Gastroesophageal sphincter (tissue), 4 donors: ENCODE results near the gene FIBP. TPM values are rescaled to one million over a fixed set of nuclear protein-coding genes. Genes with fewer than 3 reads are reported as not detected.

Experiments used
- ATAC-seq: fragments of 150-250 bp; one replicate; pipeline ENCODE4 v1.9.1; 2016; ENCODE audit warnings: mild to moderate bottlenecking, moderate library complexity
- H3K27ac ChIP-seq, 4 donors: fragments of 200-600 bp; sonication (generic) in 3 of 4; 1 replicate in 3 of 4; 2 replicates in 1 of 4; pipeline ENCODE4 v1.5.1; 2016 to 2019
- H3K27me3 ChIP-seq: fragments of 200-600 bp; sonication (generic); one replicate; pipeline ENCODE4 v1.5.1; 2019
- H3K36me3 ChIP-seq, 2 donors: fragments of 200-600 bp; sonication (generic); one replicate each; pipeline ENCODE4 v1.5.1; 2019; ENCODE audit warnings: control low read depth in 1 of 2
- H3K4me1 ChIP-seq, 3 donors: fragments of 200-600 bp; sonication (generic); 1 replicate in 2 of 3; 2 replicates in 1 of 3; pipeline ENCODE4 v1.5.1; 2016 to 2019; ENCODE audit warnings: control low read depth in 2 of 3
- H3K4me3 ChIP-seq, 2 donors: fragments of 200-600 bp; sonication (generic); one replicate each; pipeline ENCODE4 v1.5.1; 2019; ENCODE audit warnings: mild to moderate bottlenecking in 1 of 2, moderate library complexity in 1 of 2
- H3K9me3 ChIP-seq, 3 donors: fragments of 200-600 bp; sonication (generic); one replicate each; pipeline ENCODE4 v1.5.1; 2017 to 2019; ENCODE audit warnings: control low read depth in 2 of 3
- EP300 ChIP-seq: sonication (generic); formaldehyde crosslinking; IDR thresholded peaks from one replicate; pipeline ENCODE4 v1.6.1; 2017; ENCODE audit warnings: antibody characterized with exemption, mild to moderate bottlenecking
- POLR2A ChIP-seq, 2 donors: fragments of 450-650 bp; IDR thresholded peaks; one replicate each; pipeline ENCODE4 v1.6.1; 2017; ENCODE audit warnings: antibody characterized with exemption in 2 of 2, mild to moderate bottlenecking in 2 of 2, moderate library complexity in 1 of 2
- POLR2AphosphoS5 ChIP-seq: sonication (generic); formaldehyde crosslinking; IDR thresholded peaks from one replicate; pipeline ENCODE4 v1.6.1; 2017; ENCODE audit warnings: antibody characterized with exemption
- WGBS, 2 donors: methylation state at CpG; one replicate each; pipeline ENCODE4 v1.1.5; 2018; ENCODE audit warnings: low coverage in 1 of 2; 5-methylcytosine and 5-hydroxymethylcytosine counted together
- total RNA-seq, 4 donors: library from RNA; depleted of rRNA; stranded (reverse); fragments of >200 nt; gene quantifications; one replicate each; pipeline ENCODE4 v1.1.0, GENCODE V29; 2016
- TF ChIP-seq, protein P1 (sequence below), 4 experiments: fragments of 200-600 bp in 2 of 4; fragments of 450-650 bp in 2 of 4; sonication (generic) in 1 of 4; IDR thresholded peaks; one replicate each; pipeline ENCODE4 v1.5.1; 2017 to 2019; ENCODE audit warnings: antibody characterized with exemption in 4 of 4, mild to moderate bottlenecking in 2 of 4, moderate library complexity in 2 of 4

Gene FIBP
- total RNA-seq, 4 donors from 2014 or later, result 35.2 to 62.3 (median 54.6) TPM

DNA sequence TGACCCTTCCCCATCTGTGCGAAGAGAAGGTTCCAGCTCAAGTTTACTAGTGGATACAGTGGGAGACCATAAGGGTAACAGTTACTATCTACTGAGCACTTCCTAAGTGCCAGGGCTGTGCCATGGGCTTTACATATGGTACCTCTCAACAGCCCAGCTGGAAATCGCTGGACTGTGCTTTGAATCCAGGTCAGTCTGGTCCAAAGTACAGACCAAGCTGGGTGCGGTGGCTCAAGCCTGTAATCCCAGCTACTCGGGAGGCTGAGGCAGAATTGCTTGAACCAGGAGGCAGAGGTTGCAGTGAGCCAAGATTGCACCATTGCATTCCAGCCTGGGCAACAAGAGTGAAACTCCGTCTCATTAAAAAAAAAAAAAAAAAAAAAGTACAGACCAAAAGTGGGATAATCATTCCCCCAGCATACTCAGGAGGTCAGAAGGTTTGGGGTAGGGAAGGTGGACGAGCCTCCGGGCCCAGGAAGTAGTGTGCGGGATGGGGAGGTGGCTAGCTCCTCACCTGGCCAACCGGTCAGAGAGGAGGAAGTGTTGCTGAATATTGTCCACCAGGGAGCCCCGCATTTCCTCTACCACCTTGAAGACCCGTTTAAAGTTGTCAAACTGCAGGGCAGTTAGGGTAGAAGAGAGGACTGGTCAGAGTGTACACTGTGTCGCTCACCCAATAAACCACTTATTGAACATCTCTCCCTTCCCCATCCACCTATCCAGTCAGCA is 2.3 kb downstream of the FIBP start:
- WGBS, 2 donors, result 86 to 90% methylated on average over 5 to 9 of the region's 12 CpGs

DNA sequence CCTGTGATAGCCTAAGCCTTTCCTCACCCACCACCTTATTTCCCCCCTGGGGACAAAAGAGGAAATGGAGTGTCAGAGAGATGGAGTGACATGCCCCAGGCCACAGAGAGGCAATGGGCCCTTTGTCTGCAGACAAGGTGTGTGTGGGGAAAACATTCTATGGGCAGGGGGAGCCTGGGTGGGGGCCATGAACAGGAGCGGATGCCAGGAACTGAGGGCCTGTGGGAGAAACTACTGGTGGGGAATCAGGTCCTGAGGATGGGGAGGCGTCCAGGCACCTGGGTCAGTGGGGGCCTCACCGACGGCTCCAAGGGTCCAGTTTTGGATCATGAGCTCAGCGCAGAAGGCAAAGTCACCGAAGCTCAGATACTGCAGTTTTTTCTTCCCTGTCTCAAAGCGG is 3.0 kb downstream of the FIBP start:
- peaks cover 0 to 49% of the 10 kb centered on the region in 2 donors for H3K36me3 ChIP-seq
- 61 to 82% methylated on average over 4 to 7 of the region's 7 CpGs for WGBS, 2 donors
- H3K9me3 ChIP-seq, result no peaks in the 10 kb centered on the region
- peak overlapping the region in 3 of 4 donors; percentile 20 to 65 (median 64) for H3K27ac ChIP-seq
- no peak for ATAC-seq
- H3K27me3 ChIP-seq, result no peaks in the 10 kb centered on the region
- H3K4me1 ChIP-seq, result peaks cover 0 to 51% (median 23%) of the 10 kb centered on the region in 3 donors
- no peak for TF ChIP-seq POLR2A (IDR thresholded peaks at IDR 0.05)
- TF ChIP-seq EP300, result no peak
- TF ChIP-seq, protein P1, sequence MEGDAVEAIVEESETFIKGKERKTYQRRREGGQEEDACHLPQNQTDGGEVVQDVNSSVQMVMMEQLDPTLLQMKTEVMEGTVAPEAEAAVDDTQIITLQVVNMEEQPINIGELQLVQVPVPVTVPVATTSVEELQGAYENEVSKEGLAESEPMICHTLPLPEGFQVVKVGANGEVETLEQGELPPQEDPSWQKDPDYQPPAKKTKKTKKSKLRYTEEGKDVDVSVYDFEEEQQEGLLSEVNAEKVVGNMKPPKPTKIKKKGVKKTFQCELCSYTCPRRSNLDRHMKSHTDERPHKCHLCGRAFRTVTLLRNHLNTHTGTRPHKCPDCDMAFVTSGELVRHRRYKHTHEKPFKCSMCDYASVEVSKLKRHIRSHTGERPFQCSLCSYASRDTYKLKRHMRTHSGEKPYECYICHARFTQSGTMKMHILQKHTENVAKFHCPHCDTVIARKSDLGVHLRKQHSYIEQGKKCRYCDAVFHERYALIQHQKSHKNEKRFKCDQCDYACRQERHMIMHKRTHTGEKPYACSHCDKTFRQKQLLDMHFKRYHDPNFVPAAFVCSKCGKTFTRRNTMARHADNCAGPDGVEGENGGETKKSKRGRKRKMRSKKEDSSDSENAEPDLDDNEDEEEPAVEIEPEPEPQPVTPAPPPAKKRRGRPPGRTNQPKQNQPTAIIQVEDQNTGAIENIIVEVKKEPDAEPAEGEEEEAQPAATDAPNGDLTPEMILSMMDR (IDR thresholded peaks at IDR 0.05), result no peak
- no peak for TF ChIP-seq POLR2AphosphoS5
- no peak overlapping the region for H3K4me3 ChIP-seq

More for the DNA sequence above, 2.3 kb downstream of the FIBP start:
- H3K27me3 ChIP-seq, result no peaks in the 10 kb centered on the region
- peaks cover 0 to 49% of the 10 kb centered on the region in 2 donors for H3K36me3 ChIP-seq
- TF ChIP-seq POLR2AphosphoS5, result no peak
- no peak for TF ChIP-seq EP300
- TF ChIP-seq, protein P1 (IDR thresholded peaks at IDR 0.05), result no peak
- TF ChIP-seq POLR2A (IDR thresholded peaks at IDR 0.05), result no peak
- peaks cover 0 to 55% (median 23%) of the 10 kb centered on the region in 3 donors for H3K4me1 ChIP-seq
- H3K27ac ChIP-seq, result peak overlapping the region in 2 of 4 donors; percentile 92 to 99
- no peak for ATAC-seq
- no peak overlapping the region for H3K4me3 ChIP-seq
- no peaks in the 10 kb centered on the region for H3K9me3 ChIP-seq

DNA sequence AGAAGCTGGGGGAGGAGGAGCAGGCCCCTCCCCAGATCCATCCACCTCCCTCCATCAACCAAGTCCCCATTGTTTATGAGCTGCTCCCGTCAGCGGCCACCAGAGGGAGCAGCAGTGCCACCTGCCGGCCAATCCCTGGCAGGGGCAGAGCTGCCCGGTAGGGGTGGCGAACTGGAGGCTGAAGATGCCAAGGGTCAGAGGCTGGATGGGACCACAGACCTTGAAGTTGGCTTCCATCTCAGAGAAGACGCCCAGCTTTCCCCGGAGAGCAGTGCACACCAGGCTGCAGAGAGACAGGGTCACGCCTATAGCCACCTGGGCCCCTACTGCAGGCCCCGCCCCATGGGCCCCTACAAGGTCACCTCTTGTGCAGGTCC is 3.6 kb downstream of the FIBP start:
- WGBS, 2 donors, result no CpG with 5 or more reads among the region's 9 CpGs
- ATAC-seq, result peak; percentile 15
- Histone ChIP-seq H3K36me3 (peaks cover 0 to 49% of the 10 kb centered on the region in 2 donors), H3K4me1 (peaks cover 0 to 46% (median 20%) of the 10 kb centered on the region in 3 donors), H3K27me3 (no peaks in the 10 kb centered on the region), H3K4me3 (no peak overlapping the region), H3K9me3 (no peaks in the 10 kb centered on the region), H3K27ac (peak overlapping the region in 3 of 4 donors; percentile 20 to 65 (median 64))
- no peak for TF ChIP-seq POLR2A (IDR thresholded peaks at IDR 0.05)
- peak; percentile 55 for TF ChIP-seq POLR2AphosphoS5
- TF ChIP-seq, protein P1 (IDR thresholded peaks at IDR 0.05), result peak in 3 of 4 experiments; percentile 99 to 100 (median 99)
- no peak for TF ChIP-seq EP300

DNA sequence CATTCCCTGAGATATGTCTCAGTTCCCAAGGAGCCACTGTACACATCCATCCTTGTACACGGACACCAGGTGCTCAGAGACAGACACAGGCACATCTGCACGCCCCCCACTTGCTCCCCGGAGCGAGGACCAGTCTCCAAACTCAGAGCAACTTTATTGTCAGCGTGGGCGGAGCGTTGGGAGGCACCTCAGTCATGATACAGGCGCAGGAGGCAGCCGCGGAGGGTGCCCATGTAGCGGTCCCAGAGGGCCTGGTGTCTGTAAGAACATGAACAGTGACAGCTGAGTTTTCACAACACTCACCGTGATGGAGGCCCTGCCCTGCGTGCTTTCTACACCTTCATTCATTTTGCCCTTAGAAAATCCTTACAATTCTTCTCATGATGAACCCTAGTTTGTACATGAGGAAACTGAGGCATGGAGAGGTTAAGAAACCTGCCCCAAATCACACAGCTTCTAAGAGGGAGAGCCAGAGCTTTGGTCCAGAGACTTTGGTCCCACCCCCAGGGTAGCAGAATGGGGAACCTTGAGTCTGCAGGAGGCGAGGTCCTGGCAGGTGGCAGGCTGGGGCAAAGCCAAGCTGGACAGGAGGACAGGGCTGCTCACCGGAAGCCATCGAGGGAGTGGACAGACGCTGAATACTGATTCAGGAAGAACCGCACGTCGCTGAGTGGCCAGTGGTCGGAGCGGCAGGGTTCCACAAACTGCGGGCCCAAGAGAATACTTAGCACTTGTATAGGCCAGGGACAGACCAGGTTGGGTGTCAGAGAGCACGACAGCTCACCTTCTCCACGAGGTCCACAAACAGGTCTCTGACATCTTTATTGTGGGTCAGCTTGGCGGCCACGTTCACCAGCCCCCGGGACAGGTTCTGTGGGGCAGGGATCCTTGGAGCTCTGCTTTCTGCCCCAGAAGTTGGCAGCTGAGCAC is 4.2 kb downstream of the FIBP start:
- WGBS, 2 donors, result 40 to 85% methylated on average over 1 to 18 of the region's 28 CpGs
- peaks cover 0 to 49% of the 10 kb centered on the region in 2 donors for H3K36me3 ChIP-seq
- H3K4me1 ChIP-seq, result peaks cover 0 to 39% (median 14%) of the 10 kb centered on the region in 3 donors
- H3K27me3 ChIP-seq, result no peaks in the 10 kb centered on the region
- no peak for ATAC-seq
- no peak overlapping the region for H3K4me3 ChIP-seq
- TF ChIP-seq POLR2AphosphoS5, result no peak
- TF ChIP-seq, protein P1 (IDR thresholded peaks at IDR 0.05), result no peak
- peak overlapping the region in 3 of 4 donors; percentile 16 to 65 (median 64) for H3K27ac ChIP-seq
- no peaks in the 10 kb centered on the region for H3K9me3 ChIP-seq
